SK-N-SH (cell line): Measurements from ENCODE around the gene TRPM8. TPM values are rescaled to one million over a fixed set of nuclear protein-coding genes. Genes with fewer than 3 reads are reported as not detected.

Source experiments
- CTCF ChIA-PET: fragments of 300-600, 350-600 bp; formaldehyde crosslinking; extraction: SDS; loops from one replicate; lab custom pipeline; 2021; lab: Yijun Ruan, JAX
- POLR2A ChIA-PET: fragments of 350-600 bp; sonication (Branson Sonifier 250); formaldehyde crosslinking; extraction: SDS; loops from one replicate; lab custom pipeline; 2020; ENCODE audit warnings: antibody characterized with exemption, inconsistent platforms; lab: Yijun Ruan, JAX
- DNase-seq: peaks from one replicate; pipeline ENCODE4 v3.0.0; 2012
- H2AFZ ChIP-seq: fragments of 200-600 bp; sonication (generic); 2 replicates; pipeline ENCODE4 v1.8.1; 2016; ENCODE audit warnings: antibody characterized with exemption, mild to moderate bottlenecking, low read depth
- H3F3A ChIP-seq: fragments of 200-600 bp; sonication (generic); replicated peaks from 2 replicates; pipeline ENCODE3; 2016; ENCODE audit warnings: antibody characterized with exemption, mild to moderate bottlenecking; ENCODE audit not compliant: insufficient read depth
- H3K27ac ChIP-seq, 2 experiments: fragments of 200-500 bp in 1 of 2; fragments of 200-600 bp in 1 of 2; sonication (Bioruptor generic) in 1 of 2; sonication (generic), shearing (Covaris generic) in 1 of 2; 2 replicates each; pipeline versions ENCODE4 v1.5.1 to v1.6.1; 2014 to 2016; ENCODE audit warnings: low read depth in 2 of 2, inconsistent platforms in 1 of 2, low read length in 1 of 2, mild to moderate bottlenecking in 1 of 2, mixed read lengths in 1 of 2
- H3K27me3 ChIP-seq: fragments of 200-600 bp; sonication (generic), shearing (Covaris generic); 2 replicates; pipeline ENCODE4 v1.6.1; 2016; ENCODE audit warnings: mixed run types; ENCODE audit not compliant: insufficient read depth
- H3K36me3 ChIP-seq, 2 experiments: fragments of 200-500 bp in 1 of 2; fragments of 200-600 bp in 1 of 2; sonication (Bioruptor generic) in 1 of 2; sonication (generic) in 1 of 2; replicated peaks in 1 of 2; 2 replicates each; pipeline versions ENCODE3 to v1.5.1; 2014 to 2016; ENCODE audit warnings: low read length in 1 of 2, mild to moderate bottlenecking in 1 of 2; ENCODE audit not compliant: insufficient read depth in 2 of 2, control insufficient read depth in 1 of 2
- H3K4me1 ChIP-seq, 2 experiments: fragments of 200-500 bp in 1 of 2; fragments of 200-600 bp in 1 of 2; sonication (Bioruptor generic) in 1 of 2; sonication (generic), shearing (Covaris generic) in 1 of 2; 2 replicates each; pipeline versions ENCODE4 v1.5.1 to v1.6.1; 2014 to 2016; ENCODE audit warnings: low read depth in 1 of 2, low read length in 1 of 2, mixed run types in 1 of 2; ENCODE audit not compliant: insufficient read depth in 2 of 2, control insufficient read depth in 1 of 2
- H3K4me2 ChIP-seq: fragments of 200-600 bp; sonication (generic), shearing (Covaris generic); 2 replicates; pipeline ENCODE4 v1.6.1; 2017; ENCODE audit warnings: mixed run types
- H3K4me3 ChIP-seq, 2 experiments: fragments of 200-500 bp in 1 of 2; fragments of 200-600 bp in 1 of 2; sonication (Bioruptor generic) in 1 of 2; sonication (generic), shearing (Covaris generic) in 1 of 2; 2 replicates each; pipeline versions ENCODE4 v1.5.1 to v1.8.1; 2014 to 2016; ENCODE audit warnings: low read depth in 2 of 2, inconsistent platforms in 1 of 2, low read length in 1 of 2, mild to moderate bottlenecking in 1 of 2, mixed read lengths in 1 of 2, moderate library complexity in 1 of 2
- H3K79me2 ChIP-seq: fragments of 200-600 bp; sonication (generic); 2 replicates; pipeline ENCODE4 v1.8.1; 2017; ENCODE audit warnings: mild to moderate bottlenecking; ENCODE audit not compliant: insufficient read depth
- H3K9ac ChIP-seq: fragments of 200-600 bp; sonication (generic); 2 replicates; pipeline ENCODE4 v1.6.1; 2017; ENCODE audit warnings: mixed run types
- H3K9me2 ChIP-seq: fragments of 200-600 bp; sonication (generic); 2 replicates; pipeline ENCODE4 v1.6.1; 2017; ENCODE audit warnings: mixed run types
- H3K9me3 ChIP-seq: fragments of 200-600 bp; sonication (generic); 2 replicates; pipeline ENCODE4 v1.6.1; 2017; ENCODE audit warnings: mixed run types, mild to moderate bottlenecking, moderate library complexity
- H4K20me1 ChIP-seq: fragments of 200-600 bp; sonication (generic); 2 replicates; pipeline ENCODE4 v1.6.1; 2017; ENCODE audit warnings: mild to moderate bottlenecking, mixed run types; ENCODE audit not compliant: insufficient read depth
- CTCF ChIP-seq: fragments of 200-600 bp; sonication (generic); IDR thresholded peaks from 2 replicates; pipeline ENCODE4 v1.6.1; 2017; ENCODE audit warnings: antibody characterized with exemption, mild to moderate bottlenecking, moderate library complexity
- ELF1 ChIP-seq: IDR thresholded peaks from 2 replicates; pipeline ENCODE4 v1.4.0; 2012
- FOXJ3 ChIP-seq: sonication (generic); formaldehyde crosslinking; IDR thresholded peaks from 2 replicates; pipeline ENCODE4 v1.5.1; 2020; ENCODE audit warnings: mild to moderate bottlenecking, missing genetic modification reagents
- FOXM1 ChIP-seq: IDR thresholded peaks from 2 replicates; pipeline ENCODE4 v1.4.0; 2012; ENCODE audit warnings: low read depth, mild to moderate bottlenecking
- GATA2 ChIP-seq: sonication (generic); formaldehyde crosslinking; IDR thresholded peaks from 2 replicates; pipeline ENCODE4 v1.5.0; 2020; ENCODE audit warnings: mild to moderate bottlenecking, missing genetic modification reagents
- JUND ChIP-seq: IDR thresholded peaks from 2 replicates; pipeline ENCODE4 v1.4.0; 2012
- MEF2A ChIP-seq: IDR thresholded peaks from 2 replicates; pipeline ENCODE4 v1.4.0; 2012; ENCODE audit warnings: low read depth, borderline replicate concordance
- MXI1 ChIP-seq: IDR thresholded peaks from 2 replicates; pipeline ENCODE4 v1.6.1; 2012; ENCODE audit warnings: mild to moderate bottlenecking, low read depth, low read length, improper control_type of control experiment
- NFIC ChIP-seq: IDR thresholded peaks from 2 replicates; pipeline ENCODE4 v1.4.0; 2012; ENCODE audit warnings: borderline replicate concordance
- POLR2AphosphoS5 ChIP-seq: IDR thresholded peaks from 2 replicates; pipeline ENCODE4 v1.6.1; 2012; ENCODE audit warnings: low read depth, low read length
- RAD21 ChIP-seq: IDR thresholded peaks from 2 replicates; pipeline ENCODE4 v1.6.1; 2012; ENCODE audit warnings: mild to moderate bottlenecking, low read length
- RCOR1 ChIP-seq: fragments of 150-350 bp; IDR thresholded peaks from 2 replicates; pipeline ENCODE4 v1.6.1; 2017; ENCODE audit warnings: antibody characterized with exemption, low read length
- TAF1 ChIP-seq: IDR thresholded peaks from 2 replicates; pipeline ENCODE4 v1.6.1; 2012; ENCODE audit warnings: low read depth, mild to moderate bottlenecking, low read length, moderate library complexity, borderline replicate concordance
- TCF12 ChIP-seq: IDR thresholded peaks from 2 replicates; pipeline ENCODE4 v1.4.0; 2012
- USF1 ChIP-seq: IDR thresholded peaks from 2 replicates; pipeline ENCODE4 v1.4.0; 2012; ENCODE audit warnings: low read depth, borderline replicate concordance
- WGBS: methylation state at CpG from one replicate; pipeline ENCODE4 v1.1.6; 2017; ENCODE audit warnings: low lambda C conversion rate; 5-methylcytosine and 5-hydroxymethylcytosine counted together
- polyA plus RNA-seq, 3 experiments: library from polyadenylated mRNA; depleted of rRNA; stranded (reverse); fragments of >200 nt; gene quantifications; 2 replicates each; pipeline ENCODE4 v1.2.3, GENCODE V29; 2012
- TF ChIP-seq, protein P1 (sequence below): IDR thresholded peaks from 2 replicates; pipeline ENCODE4 v1.4.0; 2012; ENCODE audit warnings: low read depth, borderline replicate concordance
- TF ChIP-seq, protein P2 (sequence below): fragments of 150-350 bp; IDR thresholded peaks from 2 replicates; pipeline ENCODE4 v1.6.1; 2017; ENCODE audit warnings: antibody characterized with exemption, low read length, low read depth, borderline replicate concordance
- TF ChIP-seq, protein P3 (sequence below): IDR thresholded peaks from 2 replicates; pipeline ENCODE4 v1.4.0; 2012; ENCODE audit warnings: low read depth

The TRPM8 gene
- polyA plus RNA-seq, 1 of the 3 experiments (the other 2 are of a cell fraction), result 0.85 TPM

DNA sequence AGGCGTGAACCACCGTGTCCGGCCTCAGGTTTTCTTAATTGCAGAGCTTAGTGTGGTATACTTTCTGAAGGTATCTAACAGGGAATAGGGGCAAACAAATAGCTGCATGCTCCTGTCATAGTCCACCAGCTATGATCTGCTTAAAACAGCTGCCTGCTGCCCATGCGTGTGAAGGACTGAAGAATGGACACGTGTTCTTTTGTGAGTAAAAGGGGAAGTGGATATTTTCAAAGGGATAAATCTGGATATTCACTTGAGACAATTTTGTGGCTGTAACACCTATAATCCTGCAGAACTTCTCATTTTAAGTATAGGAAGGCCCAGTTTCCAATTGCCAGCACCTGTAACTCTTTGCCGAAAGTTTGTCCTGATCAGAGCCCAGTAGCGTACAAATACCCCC, 44.7 kb downstream of the TRPM8 start:
- H3K27ac ChIP-seq, result no peak overlapping the region

GRCh38 chr2:233964581-233964980, 47.4 kb downstream of the TRPM8 start:
- H3K9me2 ChIP-seq, result no peaks in the 10 kb centered on the region
- TF ChIP-seq, protein P1, sequence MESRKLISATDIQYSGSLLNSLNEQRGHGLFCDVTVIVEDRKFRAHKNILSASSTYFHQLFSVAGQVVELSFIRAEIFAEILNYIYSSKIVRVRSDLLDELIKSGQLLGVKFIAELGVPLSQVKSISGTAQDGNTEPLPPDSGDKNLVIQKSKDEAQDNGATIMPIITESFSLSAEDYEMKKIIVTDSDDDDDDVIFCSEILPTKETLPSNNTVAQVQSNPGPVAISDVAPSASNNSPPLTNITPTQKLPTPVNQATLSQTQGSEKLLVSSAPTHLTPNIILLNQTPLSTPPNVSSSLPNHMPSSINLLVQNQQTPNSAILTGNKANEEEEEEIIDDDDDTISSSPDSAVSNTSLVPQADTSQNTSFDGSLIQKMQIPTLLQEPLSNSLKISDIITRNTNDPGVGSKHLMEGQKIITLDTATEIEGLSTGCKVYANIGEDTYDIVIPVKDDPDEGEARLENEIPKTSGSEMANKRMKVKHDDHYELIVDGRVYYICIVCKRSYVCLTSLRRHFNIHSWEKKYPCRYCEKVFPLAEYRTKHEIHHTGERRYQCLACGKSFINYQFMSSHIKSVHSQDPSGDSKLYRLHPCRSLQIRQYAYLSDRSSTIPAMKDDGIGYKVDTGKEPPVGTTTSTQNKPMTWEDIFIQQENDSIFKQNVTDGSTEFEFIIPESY, result no peak
- TF ChIP-seq TCF12, result peak; percentile 40; the same call in 1 of the 2 replicates
- no peaks in the 10 kb centered on the region for H3F3A ChIP-seq
- no peaks in the 10 kb centered on the region for H3K4me1 ChIP-seq
- H3K27ac ChIP-seq, result no peak overlapping the region
- no peaks in the 10 kb centered on the region for H4K20me1 ChIP-seq
- H3K36me3 ChIP-seq, result no peaks in the 10 kb centered on the region
- no peak overlapping the region for H3K4me3 ChIP-seq
- ChIA-PET POLR2A (no interaction called here), CTCF (interaction anchor here (1.0 to 1.2 kb wide), 2 partner anchors 10 to 16 kb away, joined by 3 read pairs; no protein-coding TSS in a partner anchor)
- H3K27me3 ChIP-seq, result no peaks in the 10 kb centered on the region
- WGBS, result 81% methylated on average over 9 of the region's 9 CpGs
- no peaks in the 10 kb centered on the region for H3K79me2 ChIP-seq
- no peak overlapping the region for H2AFZ ChIP-seq
- H3K9me3 ChIP-seq, result no peaks in the 10 kb centered on the region
- no peak overlapping the region for H3K4me2 ChIP-seq
- no peak overlapping the region for H3K9ac ChIP-seq
- no peak for DNase-seq

More for the DNA sequence above, 44.7 kb downstream of the TRPM8 start:
- TF ChIP-seq TAF1 (no peak), MXI1 (no peak), JUND (no peak), FOXM1 (no peak), NFIC (no peak)
- H4K20me1 ChIP-seq, result no peaks in the 10 kb centered on the region
- DNase-seq, result no peak
- H3K4me1 ChIP-seq, result no peaks in the 10 kb centered on the region
- no peak overlapping the region for H3K9ac ChIP-seq
- WGBS, result 93% methylated on average over 7 of the region's 7 CpGs
- H3K79me2 ChIP-seq, result no peaks in the 10 kb centered on the region
- H3F3A ChIP-seq, result no peaks in the 10 kb centered on the region
- H3K4me3 ChIP-seq, result no peak overlapping the region
- ChIA-PET POLR2A (no interaction called here), CTCF (interaction anchor here (1.2 kb wide), 1 partner anchor 9 kb away, joined by 5 read pairs; no protein-coding TSS in a partner anchor)
- H3K9me3 ChIP-seq, result no peaks in the 10 kb centered on the region
- H3K9me2 ChIP-seq, result no peaks in the 10 kb centered on the region
- no peak overlapping the region for H3K4me2 ChIP-seq
- no peaks in the 10 kb centered on the region for H3K27me3 ChIP-seq
- no peaks in the 10 kb centered on the region for H3K36me3 ChIP-seq
- no peak overlapping the region for H2AFZ ChIP-seq

DNA sequence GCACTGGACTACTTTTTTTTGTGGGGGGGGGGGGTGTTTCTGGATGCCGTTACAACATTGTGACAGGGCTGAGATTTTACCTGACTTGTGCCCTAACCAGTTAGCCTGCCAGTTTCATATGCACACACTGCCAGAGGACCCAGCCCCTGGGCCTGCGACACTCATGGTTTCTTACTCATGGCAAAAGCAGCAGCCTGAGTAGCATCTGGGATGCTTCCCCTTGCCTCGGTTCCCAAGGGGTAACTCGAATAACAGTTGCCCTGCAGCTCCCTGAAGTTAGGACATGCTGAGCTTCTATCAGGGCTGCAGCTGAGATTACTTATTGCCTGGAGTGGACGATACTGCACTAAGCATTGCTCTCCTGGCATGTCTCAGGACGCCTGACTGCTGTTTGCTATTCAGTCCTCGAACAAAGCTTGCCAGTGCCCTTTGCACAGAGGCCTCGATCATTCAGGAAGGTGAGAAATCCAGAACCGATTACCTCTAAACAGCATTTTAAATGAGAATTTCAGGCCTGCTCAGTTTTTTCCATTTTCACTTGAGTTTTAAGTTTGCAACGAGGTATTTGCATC, 47.9 kb downstream of the TRPM8 start:
- Histone ChIP-seq H3K4me1 (no peaks in the 10 kb centered on the region), H3K9me3 (no peaks in the 10 kb centered on the region), H3K36me3 (no peaks in the 10 kb centered on the region), H3K27ac (no peak overlapping the region), H3K27me3 (no peaks in the 10 kb centered on the region), H3K4me3 (no peak overlapping the region), H3K4me2 (no peak overlapping the region), H3F3A (no peaks in the 10 kb centered on the region), H3K9me2 (no peaks in the 10 kb centered on the region), H2AFZ (no peak overlapping the region), H3K9ac (no peak overlapping the region), H4K20me1 (no peaks in the 10 kb centered on the region), H3K79me2 (no peaks in the 10 kb centered on the region)
- WGBS, result 92% methylated on average over 10 of the region's 10 CpGs
- ChIA-PET CTCF (interaction anchor here (1.0 to 1.2 kb wide), 2 partner anchors 10 to 17 kb away, joined by 3 read pairs; no protein-coding TSS in a partner anchor), POLR2A (no interaction called here)
- no peak for DNase-seq
- no peak for TF ChIP-seq MEF2A
- TF ChIP-seq RAD21, result no peak
- TF ChIP-seq, protein P2, sequence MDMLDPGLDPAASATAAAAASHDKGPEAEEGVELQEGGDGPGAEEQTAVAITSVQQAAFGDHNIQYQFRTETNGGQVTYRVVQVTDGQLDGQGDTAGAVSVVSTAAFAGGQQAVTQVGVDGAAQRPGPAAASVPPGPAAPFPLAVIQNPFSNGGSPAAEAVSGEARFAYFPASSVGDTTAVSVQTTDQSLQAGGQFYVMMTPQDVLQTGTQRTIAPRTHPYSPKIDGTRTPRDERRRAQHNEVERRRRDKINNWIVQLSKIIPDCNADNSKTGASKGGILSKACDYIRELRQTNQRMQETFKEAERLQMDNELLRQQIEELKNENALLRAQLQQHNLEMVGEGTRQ, result no peak
- no peak for TF ChIP-seq USF1
- no peak for TF ChIP-seq FOXJ3 (CRISPR knock-in tag)
- TF ChIP-seq JUND, result no peak
- no peak for TF ChIP-seq POLR2AphosphoS5
- TF ChIP-seq, protein P3, sequence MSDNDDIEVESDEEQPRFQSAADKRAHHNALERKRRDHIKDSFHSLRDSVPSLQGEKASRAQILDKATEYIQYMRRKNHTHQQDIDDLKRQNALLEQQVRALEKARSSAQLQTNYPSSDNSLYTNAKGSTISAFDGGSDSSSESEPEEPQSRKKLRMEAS, result no peak
- TF ChIP-seq ELF1, result no peak
- TF ChIP-seq GATA2 (CRISPR knock-in tag), result no peak
- no peak for TF ChIP-seq RCOR1
- TF ChIP-seq CTCF, result no peak
